NCI-H2107 (cell line): Measurements from ENCODE around the gene BACE1.
"Not testable (repeated sequence)": the region's sequence is repeated elsewhere in the genome, so short reads cannot be mapped to it uniquely, and the experiment has no call there.

Experiments used
- DNase-seq: peaks from one replicate; lab custom pipeline; 2025; lab: John Stamatoyannopoulos, UW

Gene BACE1

GRCh38 chr11:117273550-117274289 lies 42.3 kb downstream of the BACE1 start:
- DNase-seq = no peak

- not testable (repeated sequence) for DNase-seq
These were observed 43.9 kb downstream of the BACE1 start for GRCh38 chr11:117272175-117272574.

GRCh38 chr11:117271208-117271607 lies 44.8 kb downstream of the BACE1 start:
- no peak for DNase-seq

DNA sequence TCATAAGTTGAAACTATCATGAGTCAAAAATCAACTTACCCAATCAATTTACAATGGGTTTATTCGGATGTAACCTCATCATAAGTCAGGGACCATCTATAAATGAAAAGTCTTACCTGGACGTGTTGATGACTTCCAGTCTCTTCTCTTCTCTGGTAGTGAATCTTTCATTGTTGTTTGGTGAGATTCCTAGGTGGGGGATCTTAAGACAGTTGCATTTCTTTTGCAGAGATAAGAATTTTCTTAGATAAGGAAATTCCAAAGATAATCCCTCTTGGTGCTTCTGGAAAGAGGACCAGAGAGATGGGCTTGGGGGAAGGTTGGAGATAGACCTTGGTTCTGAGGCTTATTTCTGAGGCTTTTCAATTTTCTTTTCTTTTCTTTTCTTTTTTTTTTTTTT lies 46.2 kb downstream of the BACE1 start:
- no peak for DNase-seq

GRCh38 chr11:117265745-117266144 lies 50.3 kb downstream of the BACE1 start:
- DNase-seq = no peak

GRCh38 chr11:117264624-117265323 lies 51.3 kb downstream of the BACE1 start:
- not testable (repeated sequence) for DNase-seq

- DNase-seq = no peak
These were observed 56.6 kb downstream of the BACE1 start for GRCh38 chr11:117259417-117259816.

DNA sequence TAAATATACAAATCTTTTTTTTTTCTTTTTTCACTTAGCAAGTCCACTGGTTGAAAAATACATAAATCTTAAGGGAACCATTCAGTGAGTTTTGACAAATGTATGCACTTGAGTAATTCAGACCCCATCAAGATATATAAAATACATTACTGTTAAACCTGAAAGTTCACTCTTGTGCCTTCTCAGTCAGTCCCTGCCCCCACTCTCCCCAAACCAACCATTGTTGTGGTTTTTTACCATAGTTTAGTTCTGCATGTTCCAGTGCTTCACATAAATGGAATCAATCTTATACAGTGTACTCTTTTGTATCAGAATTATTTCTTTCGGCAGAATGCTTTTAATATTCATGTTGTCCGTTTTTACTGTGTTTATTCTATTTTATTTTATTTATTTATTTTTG lies 57.5 kb downstream of the BACE1 start:
- no peak for DNase-seq

DNA sequence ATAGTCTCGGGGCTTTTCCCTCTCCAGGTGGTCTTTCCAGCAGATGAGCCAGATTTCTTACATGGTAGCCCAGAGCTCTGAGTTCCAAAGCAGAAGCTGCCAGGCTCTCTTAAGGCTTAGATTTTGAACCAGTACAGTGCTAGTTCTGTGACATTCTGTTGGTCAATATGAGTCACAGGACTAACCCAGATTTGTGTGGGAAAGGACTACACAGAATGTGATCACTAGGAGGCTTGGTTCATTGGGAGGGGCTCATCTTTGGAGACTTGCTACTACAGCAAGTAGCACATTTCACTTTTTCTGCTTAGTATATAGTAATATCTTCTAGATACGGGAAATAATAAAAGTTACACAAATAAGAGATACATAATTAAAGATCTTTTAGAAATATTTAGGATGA lies 59.5 kb downstream of the BACE1 start:
- no peak for DNase-seq

- DNase-seq = no peak
These were observed 60.1 kb downstream of the BACE1 start for GRCh38 chr11:117255966-117256365.

DNA sequence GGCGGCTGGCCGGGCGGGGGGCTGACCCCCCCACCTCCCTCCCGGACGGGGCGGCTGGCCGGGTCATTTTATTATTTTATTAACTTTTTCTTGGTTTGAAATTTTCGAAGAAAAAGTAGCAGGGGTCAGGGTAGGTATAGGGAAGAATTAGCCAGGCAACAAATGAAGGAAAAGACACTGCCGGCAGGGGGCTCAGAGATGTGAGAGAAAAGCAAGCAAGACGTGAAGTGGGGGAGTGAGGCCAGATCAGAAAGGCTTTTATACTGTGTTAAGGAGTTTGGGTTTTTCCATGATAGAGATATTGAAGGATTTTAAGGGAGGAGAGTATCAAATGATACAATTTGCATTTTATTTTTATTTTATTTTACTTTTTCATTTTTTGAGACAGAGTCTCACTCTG lies 64.5 kb downstream of the BACE1 start:
- no peak for DNase-seq

DNA sequence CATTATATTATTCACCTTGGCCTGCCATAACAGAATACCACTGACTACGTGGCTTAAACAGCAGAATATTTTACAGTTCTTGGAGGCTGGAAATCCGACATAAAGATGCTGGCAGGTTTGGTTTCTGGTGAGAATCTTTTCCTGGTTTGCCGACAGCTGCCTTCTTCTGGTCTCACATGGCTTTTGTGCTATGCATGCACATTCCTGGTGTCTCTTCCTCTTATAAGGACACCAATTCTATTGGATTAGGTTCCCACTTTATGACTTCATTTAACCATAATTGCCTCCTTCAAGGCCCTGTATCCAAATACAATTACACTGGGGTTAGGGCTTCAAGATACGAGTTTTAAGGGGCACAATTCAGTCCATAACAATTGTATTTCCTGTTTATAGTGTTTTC lies 66.5 kb downstream of the BACE1 start:
- DNase-seq = no peak

DNA sequence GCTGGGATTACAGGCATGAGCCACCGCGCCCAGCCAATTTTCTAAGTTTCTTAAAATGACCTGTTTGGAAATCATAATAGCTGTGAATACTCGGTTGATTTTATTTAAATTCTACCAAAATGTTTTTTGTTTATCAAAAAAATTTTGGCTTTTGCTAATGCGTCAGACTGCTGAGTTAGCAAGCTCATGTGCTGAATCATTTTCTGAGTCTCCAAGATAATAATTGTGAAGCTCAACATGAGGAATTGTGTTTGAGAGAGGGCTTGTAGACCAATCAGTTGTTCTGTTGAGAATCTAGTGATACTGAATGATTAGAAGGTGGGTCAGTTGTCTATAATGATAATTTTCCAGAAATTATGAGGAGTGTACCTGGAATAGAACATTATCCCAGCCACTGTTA lies 67.7 kb downstream of the BACE1 start:
- no peak for DNase-seq

DNA sequence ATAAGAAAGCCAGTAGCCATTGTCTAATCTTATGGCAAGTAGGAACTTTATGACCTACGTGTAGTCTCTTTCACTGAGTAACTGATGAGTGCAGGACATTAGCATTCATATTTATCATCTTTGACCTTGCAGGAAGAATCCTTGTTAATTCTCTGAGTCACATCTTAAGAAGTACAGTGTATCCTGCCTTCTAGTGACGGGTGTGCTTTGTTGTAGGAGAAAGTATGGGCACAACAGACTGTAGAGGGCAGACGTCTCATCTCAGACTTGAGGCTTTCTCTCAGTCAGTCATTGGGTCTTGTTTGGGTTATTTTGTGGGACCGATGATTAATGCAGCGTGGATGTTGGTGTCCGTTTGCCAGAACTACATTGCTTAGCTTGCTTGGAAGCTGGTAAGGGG lies 76.8 kb downstream of the BACE1 start:
- DNase-seq = no peak

DNA sequence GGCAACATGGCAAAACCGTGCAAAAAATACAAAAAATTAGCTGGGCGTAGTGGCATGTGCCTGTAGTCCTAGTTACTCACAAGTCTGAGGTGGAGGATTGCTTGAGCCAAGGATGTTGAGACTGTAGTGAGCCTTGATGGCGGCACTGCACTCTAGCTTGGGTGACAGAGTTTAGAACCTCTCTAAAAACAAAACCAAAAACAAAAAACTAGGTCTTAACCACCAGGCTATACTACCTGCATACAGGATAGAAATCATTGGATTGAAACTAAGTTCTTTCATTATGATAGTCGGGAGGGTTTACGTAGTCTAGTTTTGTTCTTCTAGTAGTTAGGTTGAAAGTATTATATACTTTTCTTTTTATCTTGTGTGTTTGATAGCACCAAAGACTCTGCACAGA lies 77.8 kb downstream of the BACE1 start:
- DNase-seq = no peak
